Measurements from ENCODE around the gene HSPB6. TPM values are rescaled to one million over a fixed set of nuclear protein-coding genes. Genes with fewer than 3 reads are reported as not detected.

Gene HSPB6
- total RNA-seq, 4 donors from 2014 or later = 44.9 to 119 (median 96.6) TPM

DNA sequence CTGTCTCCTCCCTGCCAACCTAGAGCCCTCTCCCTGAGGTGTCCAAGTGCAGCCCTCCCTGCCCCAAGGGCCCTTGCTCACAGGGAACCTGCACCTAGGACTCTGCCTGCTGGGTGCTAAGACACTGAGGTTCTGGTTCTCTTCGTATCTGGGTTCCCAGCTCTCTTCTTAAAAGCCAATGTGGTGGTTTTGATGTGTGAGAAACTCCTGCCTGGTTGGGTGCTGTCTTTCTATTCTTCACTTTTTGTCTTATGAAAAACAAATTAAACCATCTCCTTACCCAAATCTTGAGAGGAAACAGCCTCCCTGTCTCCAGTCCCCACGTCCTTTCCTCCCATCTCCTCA lies 43.4 kb downstream of the HSPB6 start:
- 62 to 65% methylated on average over 2 of the region's 2 CpGs for WGBS, 2 donors (ENCODE audit: low coverage in 1 of 2)
- no peaks in the 10 kb centered on the region for H3K9me3 ChIP-seq
- no peaks in the 10 kb centered on the region for H3K27me3 ChIP-seq
- TF ChIP-seq POLR2AphosphoS5 (IDR thresholded peaks at IDR 0.05) = no peak
- no peak for TF ChIP-seq POLR2A (IDR thresholded peaks at IDR 0.05)
- TF ChIP-seq EP300 (IDR thresholded peaks at IDR 0.05) = no peak
- TF ChIP-seq, protein P1, sequence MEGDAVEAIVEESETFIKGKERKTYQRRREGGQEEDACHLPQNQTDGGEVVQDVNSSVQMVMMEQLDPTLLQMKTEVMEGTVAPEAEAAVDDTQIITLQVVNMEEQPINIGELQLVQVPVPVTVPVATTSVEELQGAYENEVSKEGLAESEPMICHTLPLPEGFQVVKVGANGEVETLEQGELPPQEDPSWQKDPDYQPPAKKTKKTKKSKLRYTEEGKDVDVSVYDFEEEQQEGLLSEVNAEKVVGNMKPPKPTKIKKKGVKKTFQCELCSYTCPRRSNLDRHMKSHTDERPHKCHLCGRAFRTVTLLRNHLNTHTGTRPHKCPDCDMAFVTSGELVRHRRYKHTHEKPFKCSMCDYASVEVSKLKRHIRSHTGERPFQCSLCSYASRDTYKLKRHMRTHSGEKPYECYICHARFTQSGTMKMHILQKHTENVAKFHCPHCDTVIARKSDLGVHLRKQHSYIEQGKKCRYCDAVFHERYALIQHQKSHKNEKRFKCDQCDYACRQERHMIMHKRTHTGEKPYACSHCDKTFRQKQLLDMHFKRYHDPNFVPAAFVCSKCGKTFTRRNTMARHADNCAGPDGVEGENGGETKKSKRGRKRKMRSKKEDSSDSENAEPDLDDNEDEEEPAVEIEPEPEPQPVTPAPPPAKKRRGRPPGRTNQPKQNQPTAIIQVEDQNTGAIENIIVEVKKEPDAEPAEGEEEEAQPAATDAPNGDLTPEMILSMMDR (IDR thresholded peaks at IDR 0.05) = no peak
- no peak overlapping the region for H3K27ac ChIP-seq
- H3K4me1 ChIP-seq = peaks cover 0 to 18% (median 11%) of the 10 kb centered on the region in 3 donors
- H3K36me3 ChIP-seq = no peaks in the 10 kb centered on the region
- H3K4me3 ChIP-seq = no peak overlapping the region
- ATAC-seq = no peak

DNA sequence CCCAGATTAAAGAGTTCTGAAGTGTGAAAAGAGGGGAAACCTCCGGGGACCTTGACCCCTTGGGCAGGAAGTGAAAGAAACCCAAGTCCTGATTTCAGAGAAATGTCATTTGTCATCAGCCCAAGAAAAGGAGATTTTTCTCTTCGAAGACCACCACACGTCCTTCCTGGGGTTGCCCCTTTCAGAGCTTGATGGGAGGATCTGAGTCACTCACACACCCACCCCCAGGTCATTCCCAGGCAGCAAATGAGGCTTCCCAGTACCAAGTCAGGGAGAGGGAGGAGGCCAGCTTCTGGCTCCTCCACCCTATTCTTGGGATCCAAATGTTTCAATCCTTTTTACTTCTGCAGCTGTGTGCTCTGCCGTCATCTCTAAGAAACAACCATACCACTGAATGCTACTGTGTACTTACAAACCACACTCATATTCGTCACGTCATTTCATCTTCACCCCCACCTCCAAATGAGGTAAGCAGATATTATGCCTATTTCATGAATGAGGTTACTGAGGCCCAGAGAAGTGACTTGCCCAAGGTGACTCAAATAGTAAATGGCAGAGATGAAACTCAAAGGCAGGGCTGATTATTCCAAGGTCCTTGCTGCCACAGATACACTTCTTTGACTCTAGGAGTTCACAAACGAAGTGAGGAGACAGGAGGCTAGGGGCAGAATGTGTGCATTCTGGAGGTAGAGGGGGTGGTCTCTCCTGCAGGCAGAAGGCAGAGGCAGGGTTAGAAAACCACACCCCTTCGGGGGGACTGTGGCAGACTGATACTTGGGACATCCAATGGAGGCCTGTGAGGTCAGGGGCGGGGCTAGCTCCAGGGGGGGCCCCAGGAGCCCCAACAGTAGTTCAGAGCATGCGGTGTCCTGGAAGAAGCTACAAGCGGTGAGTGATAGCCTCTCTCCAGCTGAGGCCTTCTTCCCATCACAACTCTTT lies 44.0 kb downstream of the HSPB6 start:
- Histone ChIP-seq H3K4me3 (no peak overlapping the region), H3K36me3 (no peaks in the 10 kb centered on the region), H3K9me3 (no peaks in the 10 kb centered on the region), H3K27ac (no peak overlapping the region), H3K27me3 (no peaks in the 10 kb centered on the region), H3K4me1 (peaks cover 0 to 17% (median 11%) of the 10 kb centered on the region in 3 donors)
- TF ChIP-seq EP300 (IDR thresholded peaks at IDR 0.05) = no peak
- TF ChIP-seq POLR2A (IDR thresholded peaks at IDR 0.05) = no peak
- TF ChIP-seq, protein P1 (IDR thresholded peaks at IDR 0.05) = no peak
- TF ChIP-seq POLR2AphosphoS5 (IDR thresholded peaks at IDR 0.05) = no peak
- no peak for ATAC-seq
- 62 to 71% methylated on average over 4 to 9 of the region's 11 CpGs for WGBS, 2 donors (ENCODE audit: low coverage in 1 of 2)

DNA sequence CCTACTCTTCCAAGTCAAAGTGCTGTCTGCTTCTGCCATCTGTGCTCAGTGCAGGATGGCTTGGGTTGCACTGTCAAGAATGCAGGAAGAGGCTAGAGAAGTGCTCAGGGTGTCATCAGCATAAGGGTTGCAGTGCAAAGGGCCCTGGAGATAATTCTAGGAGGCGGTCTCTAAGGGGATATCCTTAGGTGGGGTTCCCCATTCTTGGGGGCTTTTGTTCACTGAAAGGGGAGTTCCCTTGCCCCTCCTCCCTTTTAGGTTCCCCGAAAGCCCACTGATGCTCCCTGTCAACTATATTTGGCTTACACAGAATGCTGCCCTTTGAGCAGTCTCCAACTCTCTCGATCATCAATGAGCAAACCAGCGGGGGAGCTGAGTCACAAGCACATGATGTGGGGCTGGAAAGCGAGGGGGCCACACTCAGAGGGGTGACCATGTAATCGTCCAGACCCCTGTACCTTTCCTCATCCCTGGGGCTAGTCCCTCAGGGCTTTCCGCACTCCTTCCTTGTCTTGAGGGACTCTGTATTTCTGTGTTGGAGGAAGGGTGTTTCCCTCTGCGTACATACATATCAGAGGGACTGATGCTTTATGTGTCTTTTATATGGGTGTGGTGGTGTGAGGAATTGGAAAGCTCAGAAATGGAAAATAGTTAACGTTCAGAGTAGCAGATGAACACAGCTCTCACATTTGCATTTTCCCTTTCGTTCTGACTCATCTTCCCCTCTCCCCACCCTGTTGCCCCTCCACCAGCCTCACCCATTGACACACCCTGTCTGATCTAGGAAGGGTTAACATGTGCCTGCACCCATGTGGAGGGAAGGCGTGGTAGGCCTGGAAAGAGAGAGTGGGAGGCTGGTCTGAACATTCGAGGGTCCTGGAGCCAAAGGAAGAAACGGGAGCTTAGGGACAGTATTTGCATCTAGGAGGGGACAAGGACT lies 45.8 kb downstream of the HSPB6 start:
- no peak overlapping the region for H3K27ac ChIP-seq
- H3K4me3 ChIP-seq = no peak overlapping the region
- H3K36me3 ChIP-seq = no peaks in the 10 kb centered on the region
- TF ChIP-seq POLR2A (IDR thresholded peaks at IDR 0.05) (no peak), EP300 (IDR thresholded peaks at IDR 0.05) (no peak), POLR2AphosphoS5 (IDR thresholded peaks at IDR 0.05) (no peak)
- TF ChIP-seq, protein P1 (IDR thresholded peaks at IDR 0.05) = no peak
- H3K27me3 ChIP-seq = no peaks in the 10 kb centered on the region
- no peaks in the 10 kb centered on the region for H3K9me3 ChIP-seq
- ATAC-seq = no peak
- 49 to 50% methylated on average over 7 to 9 of the region's 13 CpGs for WGBS, 2 donors (ENCODE audit: low coverage in 1 of 2)
- peaks cover 0 to 11% (median 9%) of the 10 kb centered on the region in 3 donors for H3K4me1 ChIP-seq

DNA sequence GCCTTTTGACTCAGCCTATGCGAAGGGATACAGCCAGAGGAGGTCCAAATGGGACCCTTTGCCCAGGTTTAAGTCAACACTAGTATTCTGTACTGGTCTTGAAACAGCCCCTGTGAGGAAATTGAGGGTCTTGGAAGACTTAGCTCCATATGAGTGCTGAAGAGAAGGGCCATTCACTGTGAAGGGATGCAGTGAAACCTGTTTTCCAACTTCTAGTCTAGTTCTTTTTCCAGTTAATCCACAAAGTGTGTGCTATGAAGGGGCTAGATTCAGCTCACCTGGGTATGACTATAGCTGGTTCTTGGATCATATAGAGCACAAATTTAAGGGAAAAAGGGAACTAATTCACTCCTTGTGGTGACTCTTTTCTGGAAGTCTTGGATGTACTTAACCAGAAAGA lies 48.4 kb downstream of the HSPB6 start:
- Histone ChIP-seq H3K27ac (no peak overlapping the region), H3K9me3 (no peaks in the 10 kb centered on the region), H3K27me3 (peaks cover 12% of the 10 kb centered on the region), H3K36me3 (no peaks in the 10 kb centered on the region), H3K4me3 (no peak overlapping the region), H3K4me1 (no peaks in the 10 kb centered on the region)
- TF ChIP-seq EP300 (IDR thresholded peaks at IDR 0.05) (no peak), POLR2A (IDR thresholded peaks at IDR 0.05) (no peak), POLR2AphosphoS5 (IDR thresholded peaks at IDR 0.05) (no peak)
- TF ChIP-seq, protein P1 (IDR thresholded peaks at IDR 0.05) = no peak
- WGBS, 2 donors (ENCODE audit: low coverage in 1 of 2) = 100% methylated on average over 1 of the region's 1 CpG
- no peak for ATAC-seq

Other genes with a start within 250 kb of the HSPB6 start
- 10 to 100 TPM in 2 of 4 donors, 1 to 10 TPM in 2; 5.6 to 20.0 (median 9.0) TPM for gene DMKN, start 243.4 kb downstream of the HSPB6 start, total RNA-seq
- 10 to 100 TPM in 1 of 4 donors, 1 to 10 TPM in 2, not detected in 1; 1.0 to 13.4 (median 1.2) TPM for gene SBSN, start 228.7 kb downstream of the HSPB6 start, total RNA-seq
- not detected for gene GAPDHS, start 223.6 kb downstream of the HSPB6 start, total RNA-seq
- gene TMEM147, start 211.4 kb downstream of the HSPB6 start, total RNA-seq = 10 to 100 TPM; 60.0 to 82.6 (median 64.1) TPM
- not detected for gene ATP4A, start 193.4 kb downstream of the HSPB6 start, total RNA-seq
- not detected for gene PMIS2, start 170.9 kb downstream of the HSPB6 start, total RNA-seq
- 1 to 10 TPM; 3.9 to 8.7 (median 6.2) TPM for gene HAUS5, start 144.3 kb downstream of the HSPB6 start, total RNA-seq
- gene RBM42, start 128.0 kb downstream of the HSPB6 start, total RNA-seq = 10 to 100 TPM; 66.1 to 98.0 (median 72.8) TPM
- not detected for gene ETV2, start 115.3 kb downstream of the HSPB6 start, total RNA-seq
- 100 to 1,000 TPM; 403 to 607 (median 414) TPM for gene COX6B1, start 108.7 kb downstream of the HSPB6 start, total RNA-seq
- not detected for gene UPK1A, start 90.5 kb downstream of the HSPB6 start, total RNA-seq
- gene ZBTB32, start 52.5 kb downstream of the HSPB6 start, total RNA-seq = under 1 TPM in 2 of 4 donors, not detected in 2; 0.31 TPM
- 10 to 100 TPM in 3 of 4 donors, 1 to 10 TPM in 1; 7.7 to 27.0 (median 17.5) TPM for gene KMT2B, start 39.0 kb downstream of the HSPB6 start, total RNA-seq
- gene IGFLR1, start 14.6 kb downstream of the HSPB6 start, total RNA-seq = 10 to 100 TPM in 1 of 4 donors, 1 to 10 TPM in 3; 4.6 to 14.3 (median 6.7) TPM
- gene U2AF1L4, start 11.6 kb downstream of the HSPB6 start, total RNA-seq = 10 to 100 TPM in 3 of 4 donors, 1 to 10 TPM in 1; 7.5 to 29.3 (median 23.7) TPM
- gene PSENEN, start 11.4 kb downstream of the HSPB6 start, total RNA-seq = 10 to 100 TPM; 20.4 to 35.7 (median 29.5) TPM
- 10 to 100 TPM; 14.4 to 29.4 (median 18.7) TPM for gene LIN37, start 8.5 kb downstream of the HSPB6 start, total RNA-seq
- gene PROSER3, start 1.1 kb upstream of the HSPB6 start, total RNA-seq = 10 to 100 TPM; 10.1 to 17.1 (median 13.4) TPM
- gene ARHGAP33, start 18.5 kb upstream of the HSPB6 start, total RNA-seq = 10 to 100 TPM in 1 of 4 donors, 1 to 10 TPM in 3; 3.1 to 22.6 (median 5.5) TPM
- not detected for gene PRODH2, start 55.8 kb upstream of the HSPB6 start, total RNA-seq
- gene NPHS1, start 95.5 kb upstream of the HSPB6 start, total RNA-seq = not detected
- not detected for gene KIRREL2, start 99.9 kb upstream of the HSPB6 start, total RNA-seq
- gene APLP1, start 111.5 kb upstream of the HSPB6 start, total RNA-seq = 10 to 100 TPM in 1 of 4 donors, 1 to 10 TPM in 3; 4.7 to 10.0 (median 8.8) TPM
- gene NFKBID, start 143.5 kb upstream of the HSPB6 start, total RNA-seq = 1 to 10 TPM; 2.8 to 9.5 (median 5.7) TPM
- 1 to 10 TPM in 3 of 4 donors, not detected in 1; 1.8 to 3.1 (median 3.0) TPM for gene HCST, start 145.5 kb upstream of the HSPB6 start, total RNA-seq
- gene TYROBP, start 151.3 kb upstream of the HSPB6 start, total RNA-seq = 100 to 1,000 TPM in 1 of 4 donors, 10 to 100 TPM in 2, 1 to 10 TPM in 1; 3.0 to 116 (median 45.3) TPM
- gene LRFN3, start 179.3 kb upstream of the HSPB6 start, total RNA-seq = 10 to 100 TPM in 2 of 4 donors, 1 to 10 TPM in 2; 6.7 to 18.5 (median 9.1) TPM
- gene SDHAF1, start 238.2 kb upstream of the HSPB6 start, total RNA-seq = 10 to 100 TPM; 44.0 to 52.7 (median 49.8) TPM

Data from gastroesophageal sphincter (tissue), 4 donors.